MM.1S (cell line): Measurements from ENCODE around the gene ADK.

Experiments
- EZH2phosphoT487 ChIP-seq: fragments of 300-600 bp; sonication (generic); IDR thresholded peaks from 2 replicates; pipeline ENCODE4 v1.6.1; 2018; ENCODE audit warnings: antibody characterized with exemption, low read length
- TF ChIP-seq, protein P1 (sequence below): fragments of 300-600 bp; sonication (generic); IDR thresholded peaks from 2 replicates; pipeline ENCODE4 v1.5.1; 2016; ENCODE audit warnings: antibody characterized with exemption, low read length, mixed read lengths

DNA sequence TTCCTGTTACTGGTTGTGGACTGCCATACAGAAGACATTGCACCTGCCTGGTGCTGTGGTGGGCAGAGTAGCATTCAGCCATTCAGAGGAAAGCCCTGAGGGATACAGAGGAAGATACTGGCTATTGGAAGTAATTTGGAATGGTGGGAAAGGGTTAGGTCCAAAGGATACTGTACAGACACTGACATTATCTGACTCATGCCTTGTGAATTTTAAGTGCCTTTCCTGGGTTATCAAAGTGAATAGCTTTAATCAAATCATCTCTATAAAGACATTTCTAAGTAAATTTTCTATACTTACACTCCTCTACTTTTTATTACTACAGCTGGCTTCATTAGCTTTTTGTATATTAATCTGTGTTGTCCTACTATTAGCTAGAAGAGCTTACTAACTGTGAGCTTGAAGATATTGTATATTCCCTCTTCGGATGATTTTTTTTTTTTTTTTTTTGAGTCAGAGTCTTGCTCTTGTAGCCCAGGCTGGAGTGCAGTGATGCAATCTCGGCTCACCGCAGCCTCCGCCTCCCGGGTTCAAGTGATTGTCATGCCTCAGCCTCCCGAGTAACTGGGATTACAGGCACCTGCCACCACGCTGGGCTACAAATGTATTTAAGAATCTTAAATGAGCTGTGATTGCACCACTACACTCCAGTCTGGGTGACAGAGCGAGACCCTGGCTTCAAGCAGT, 186.5 kb downstream of the ADK start:
- TF ChIP-seq, protein P1, sequence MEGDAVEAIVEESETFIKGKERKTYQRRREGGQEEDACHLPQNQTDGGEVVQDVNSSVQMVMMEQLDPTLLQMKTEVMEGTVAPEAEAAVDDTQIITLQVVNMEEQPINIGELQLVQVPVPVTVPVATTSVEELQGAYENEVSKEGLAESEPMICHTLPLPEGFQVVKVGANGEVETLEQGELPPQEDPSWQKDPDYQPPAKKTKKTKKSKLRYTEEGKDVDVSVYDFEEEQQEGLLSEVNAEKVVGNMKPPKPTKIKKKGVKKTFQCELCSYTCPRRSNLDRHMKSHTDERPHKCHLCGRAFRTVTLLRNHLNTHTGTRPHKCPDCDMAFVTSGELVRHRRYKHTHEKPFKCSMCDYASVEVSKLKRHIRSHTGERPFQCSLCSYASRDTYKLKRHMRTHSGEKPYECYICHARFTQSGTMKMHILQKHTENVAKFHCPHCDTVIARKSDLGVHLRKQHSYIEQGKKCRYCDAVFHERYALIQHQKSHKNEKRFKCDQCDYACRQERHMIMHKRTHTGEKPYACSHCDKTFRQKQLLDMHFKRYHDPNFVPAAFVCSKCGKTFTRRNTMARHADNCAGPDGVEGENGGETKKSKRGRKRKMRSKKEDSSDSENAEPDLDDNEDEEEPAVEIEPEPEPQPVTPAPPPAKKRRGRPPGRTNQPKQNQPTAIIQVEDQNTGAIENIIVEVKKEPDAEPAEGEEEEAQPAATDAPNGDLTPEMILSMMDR, result no peak
- no peak for TF ChIP-seq EZH2phosphoT487
